ENCODE data around the gene OSBPL3.

OSBPL3 gene

GRCh38 chr7:24980534-24981170, 674 bp upstream of the OSBPL3 start:
- DNase-seq: peak; percentile 61

DNA sequence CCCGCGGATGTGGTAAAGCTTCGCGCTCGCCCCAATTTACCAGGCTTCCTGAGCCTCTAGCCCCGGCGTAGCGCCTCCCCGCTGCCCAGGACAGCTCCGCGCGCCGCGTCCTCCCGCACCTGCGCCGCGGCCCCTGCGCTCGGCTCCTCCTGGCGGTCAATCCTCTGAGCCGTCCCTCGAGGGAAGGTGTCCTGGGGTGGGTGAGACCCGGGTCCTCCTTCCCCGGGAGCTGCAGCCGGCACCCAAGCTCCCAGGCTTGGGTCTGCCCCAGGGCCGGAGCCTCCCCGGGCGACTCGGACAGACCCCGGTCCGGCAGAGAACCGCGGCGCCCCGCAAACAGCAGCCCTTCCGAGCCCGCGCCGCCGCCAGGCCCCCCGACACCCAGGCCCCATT, 512 bp downstream of the OSBPL3 start:
- DNase-seq: peak; percentile 87

DNA sequence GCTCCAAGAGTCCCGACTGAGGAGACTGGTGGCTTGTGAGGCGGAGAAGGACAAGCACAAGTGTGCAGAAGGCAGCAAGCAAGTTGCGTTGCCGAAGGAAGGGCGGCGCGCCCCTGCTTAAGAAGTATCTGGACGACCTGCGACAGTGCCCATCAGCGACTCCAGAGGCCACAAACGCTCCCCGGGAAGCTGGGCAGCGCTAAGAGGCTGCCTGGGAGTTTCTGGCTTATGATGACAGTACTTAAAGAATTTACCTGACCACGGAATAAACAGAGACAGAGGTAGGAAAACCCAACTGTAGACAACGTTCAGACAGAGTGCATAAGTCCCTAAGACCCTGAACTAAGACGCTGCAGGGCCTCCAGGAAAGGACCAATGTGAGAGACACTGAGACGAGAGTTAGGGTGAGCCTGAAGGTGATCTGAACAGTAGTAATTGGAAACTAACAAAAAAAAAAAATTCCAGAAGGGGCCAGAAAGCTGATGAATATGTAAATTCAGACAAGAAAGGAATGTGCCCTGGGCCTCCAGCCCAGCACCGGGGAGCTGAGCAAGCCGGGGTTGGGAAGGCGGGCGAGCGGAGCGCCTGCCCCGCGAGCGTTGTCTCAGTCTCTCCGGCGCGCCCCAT, 1.0 kb downstream of the OSBPL3 start:
- no peak for DNase-seq

GRCh38 chr7:24975644-24976260, 4.2 kb downstream of the OSBPL3 start:
- no peak for DNase-seq

- no peak for DNase-seq
Measured at GRCh38 chr7:24975172-24975571, 4.8 kb downstream of the OSBPL3 start.

GRCh38 chr7:24974026-24974832, 5.7 kb downstream of the OSBPL3 start:
- no peak for DNase-seq

GRCh38 chr7:24972991-24973390, 7.0 kb downstream of the OSBPL3 start:
- no peak for DNase-seq

GRCh38 chr7:24972166-24972477, 7.9 kb downstream of the OSBPL3 start:
- no peak for DNase-seq

DNA sequence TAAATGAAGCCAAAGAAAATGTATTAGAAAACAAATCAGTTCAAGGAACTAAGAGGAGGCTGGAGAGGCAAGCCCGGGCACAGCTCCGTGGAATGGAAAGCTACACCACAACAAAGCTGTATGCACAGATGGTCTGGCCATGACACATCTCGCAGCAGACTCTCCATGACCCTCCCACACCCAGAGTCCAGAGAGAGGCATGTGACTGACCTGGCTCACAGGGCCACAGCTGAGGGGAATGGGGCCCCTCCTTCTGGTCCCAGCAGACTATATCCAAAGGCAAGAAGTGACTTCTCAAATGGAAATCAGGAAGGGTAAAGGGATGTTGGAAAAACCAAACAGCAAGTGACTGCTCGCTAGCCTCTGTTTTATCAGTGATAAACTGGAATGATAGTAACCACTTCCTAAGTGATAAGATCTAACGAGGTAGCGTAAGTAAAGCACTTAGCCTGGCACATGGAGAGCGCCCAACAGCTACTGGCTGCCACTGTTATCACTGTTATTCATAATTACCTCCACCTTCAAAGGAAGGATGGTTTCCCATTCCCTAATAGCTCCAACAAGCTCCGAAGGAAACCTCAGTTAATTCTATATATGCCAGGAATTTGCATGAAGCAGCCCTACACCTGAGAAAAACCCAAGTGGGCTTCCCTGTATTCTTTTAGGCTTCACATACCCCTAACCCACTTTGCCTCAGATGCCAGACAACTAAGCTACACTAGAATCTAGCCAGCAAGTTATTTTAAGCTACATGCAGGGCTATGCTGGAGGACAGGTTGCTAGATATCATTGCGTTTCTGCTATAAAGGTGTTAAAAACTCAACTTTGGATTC, 8.4 kb downstream of the OSBPL3 start:
- DNase-seq: peak; percentile 28

- no peak for DNase-seq
Measured at GRCh38 chr7:24970676-24971075, 9.3 kb downstream of the OSBPL3 start.

- no peak for DNase-seq
Measured at GRCh38 chr7:24968165-24968564, 11.8 kb downstream of the OSBPL3 start.

DNA sequence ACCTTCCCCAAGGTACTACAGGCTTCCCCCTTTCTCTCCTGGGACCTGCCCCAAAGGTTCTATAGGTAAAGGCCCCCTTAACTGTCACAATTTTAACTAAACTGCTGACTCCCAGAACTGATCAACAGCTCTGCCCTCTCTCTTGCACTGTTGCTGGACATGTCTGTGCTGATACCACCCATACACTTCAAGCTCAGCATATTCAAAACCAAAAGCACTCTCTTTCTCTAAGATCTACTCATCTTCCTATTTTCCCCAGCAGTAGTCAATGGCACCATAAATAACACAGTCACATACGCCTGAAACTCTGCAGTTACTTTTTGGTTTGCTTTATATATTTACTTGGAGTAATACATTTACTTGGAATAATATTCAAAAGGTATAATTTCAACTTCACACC, 12.3 kb downstream of the OSBPL3 start:
- DNase-seq: no peak

GRCh38 chr7:24966802-24967201, 13.2 kb downstream of the OSBPL3 start:
- DNase-seq: no peak

DNA sequence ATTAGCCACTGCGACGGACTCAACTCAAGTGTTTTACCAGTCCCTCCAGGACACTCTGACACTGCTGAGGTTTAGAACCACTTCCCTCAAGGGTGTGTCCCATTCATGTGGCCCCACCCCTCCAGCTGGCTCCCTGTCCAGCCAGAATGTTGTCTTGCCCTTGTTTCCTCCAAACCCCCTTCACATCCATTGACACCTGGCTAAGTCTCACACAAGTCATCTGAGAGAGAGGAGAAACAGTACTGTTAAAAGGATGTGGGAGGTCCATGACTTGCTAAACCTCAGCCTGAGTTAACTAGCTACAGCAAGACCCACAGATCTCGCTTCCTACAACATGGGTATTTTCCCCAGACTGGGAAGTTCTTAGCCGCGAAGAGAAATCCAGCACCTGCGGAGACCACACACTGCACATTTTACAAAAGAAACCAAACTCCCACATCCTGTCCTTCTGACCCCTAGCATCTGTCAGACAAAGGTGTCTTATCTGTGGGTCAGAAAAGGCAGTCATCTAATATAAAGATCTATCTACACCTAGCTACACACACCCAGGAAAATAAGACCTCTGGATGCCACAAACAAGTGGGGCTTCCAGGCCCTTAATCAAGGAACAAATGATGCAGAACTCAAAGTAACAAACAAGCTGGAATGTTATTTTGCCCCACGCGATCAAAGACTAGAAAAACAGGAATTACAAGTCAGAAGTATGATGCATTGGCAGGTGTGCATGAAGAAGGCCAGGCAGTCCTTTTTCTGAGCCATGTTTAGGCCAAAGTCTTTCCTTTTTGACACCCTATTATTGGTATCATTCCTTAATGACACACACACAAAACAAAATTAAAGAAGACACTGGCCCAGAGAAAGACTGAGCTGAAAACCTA, 13.9 kb downstream of the OSBPL3 start:
- peak; percentile 24 for DNase-seq

- DNase-seq: no peak
Measured at GRCh38 chr7:24964191-24964590, 15.8 kb downstream of the OSBPL3 start.

DNA sequence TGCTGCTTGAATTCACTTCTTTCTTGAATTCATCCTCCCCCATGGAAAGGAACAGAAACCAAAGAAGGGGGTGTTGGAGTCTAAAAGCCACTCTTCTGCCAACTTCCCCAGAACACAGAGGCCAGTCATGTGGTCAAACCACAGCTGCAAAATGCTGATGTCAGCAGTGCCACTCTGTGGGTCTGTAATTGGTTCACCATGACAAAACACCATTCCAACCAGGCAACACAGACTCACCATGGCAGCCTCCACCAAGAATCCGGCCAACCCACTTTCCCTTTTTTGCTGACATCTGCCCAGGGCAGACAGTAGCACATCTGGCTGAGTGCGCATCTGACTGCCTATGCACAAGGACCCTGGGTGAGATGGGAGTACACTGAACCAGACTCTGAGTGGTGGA, 16.8 kb downstream of the OSBPL3 start:
- DNase-seq: no peak

DNA sequence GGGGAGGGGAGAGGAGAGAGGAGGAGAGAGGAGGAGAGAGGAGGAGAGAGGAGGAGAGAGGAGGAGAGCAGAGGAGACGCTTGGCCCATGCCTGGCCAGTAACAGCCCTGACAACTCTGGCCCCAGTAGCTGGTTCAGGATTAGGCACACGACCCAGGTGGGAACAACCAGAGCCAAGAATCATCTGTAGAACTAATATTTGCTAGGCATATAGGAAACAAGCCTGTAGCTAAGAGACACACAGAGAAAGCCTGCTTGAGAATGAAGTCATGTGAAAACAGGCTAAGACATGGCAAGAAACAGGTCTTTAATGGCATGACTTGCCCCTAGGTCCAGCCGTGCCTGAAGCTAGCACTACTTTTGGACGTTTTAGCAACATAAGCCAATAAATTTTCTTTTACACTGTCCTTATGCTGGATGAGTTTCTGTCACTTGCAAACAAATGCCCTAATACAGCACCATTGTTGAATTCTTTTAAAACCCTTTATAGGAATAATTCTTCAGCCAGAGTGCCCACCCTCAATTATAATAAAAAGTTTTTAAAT, 17.5 kb downstream of the OSBPL3 start:
- no peak for DNase-seq

GRCh38 chr7:24959735-24960485, 20.1 kb downstream of the OSBPL3 start:
- DNase-seq: no peak

DNA sequence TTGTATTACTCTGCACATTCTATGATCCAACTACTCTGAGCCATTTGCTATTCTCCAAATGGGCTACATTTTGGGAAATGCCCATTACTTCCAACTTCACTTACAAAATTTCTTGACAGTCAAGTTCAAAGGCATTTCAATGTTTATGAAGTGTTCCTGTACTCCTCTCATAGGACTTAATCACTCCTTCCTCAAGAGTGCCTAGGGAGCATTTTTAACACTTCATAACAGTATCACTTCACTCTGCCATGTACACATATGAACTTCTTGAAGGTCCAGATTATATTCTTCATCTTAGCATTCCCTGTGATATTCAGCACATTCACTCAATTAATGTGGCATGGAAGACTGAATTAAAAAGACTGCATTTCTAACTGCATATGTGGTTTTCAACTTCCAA, 21.6 kb downstream of the OSBPL3 start:
- DNase-seq: no peak

DNA sequence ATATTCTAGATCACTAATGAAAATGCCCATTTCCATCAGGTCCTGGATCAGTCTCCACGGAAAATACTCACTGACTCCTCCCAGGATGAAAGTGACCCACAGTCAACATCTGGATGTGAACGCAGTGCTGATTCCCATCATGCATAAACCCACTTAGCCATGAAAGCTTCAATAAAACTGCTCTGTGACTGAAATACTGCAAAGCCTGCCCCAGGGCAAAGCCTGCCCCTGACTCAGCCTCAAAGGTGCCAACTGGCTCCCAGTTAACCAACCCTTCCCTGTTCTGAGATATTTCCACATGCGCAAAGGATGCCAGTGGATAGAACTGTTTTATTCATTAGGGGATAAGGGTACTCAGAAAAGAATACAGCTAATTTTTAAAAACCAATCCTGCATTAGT, 24.0 kb downstream of the OSBPL3 start:
- DNase-seq: no peak

DNA sequence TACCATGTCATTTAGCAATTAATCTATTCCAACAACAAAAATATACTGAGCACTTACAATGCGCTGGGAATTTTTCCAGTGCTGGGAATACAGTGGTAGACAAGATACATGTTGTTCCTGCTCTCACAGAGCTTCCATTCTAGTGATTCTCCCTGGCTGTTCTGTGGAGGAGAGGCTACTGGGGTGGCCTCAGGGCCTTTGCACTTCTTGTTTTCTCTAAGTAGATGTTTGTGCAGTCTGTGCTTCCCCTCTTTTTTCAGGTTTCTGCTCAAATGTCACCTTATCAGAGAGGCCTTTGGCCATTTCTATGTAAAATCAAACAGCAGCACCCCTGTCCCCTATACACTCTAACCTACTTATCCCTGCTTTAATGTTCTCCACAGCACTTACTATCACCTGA, 24.7 kb downstream of the OSBPL3 start:
- DNase-seq: no peak

Data from CD4-positive, alpha-beta T cell treated with Interleukin-6 for 4 hours (primary cell).